ENCODE measurements around the gene ALDH3B1. TPM values are rescaled to one million over a fixed set of nuclear protein-coding genes. Genes with fewer than 3 reads are reported as not detected.

ALDH3B1 gene
- total and polyA plus RNA-seq, 9 of the 15 experiments (the other 6 are each of a cell fraction or from before 2014, with no cell fraction given), result 0.01 to 0.35 (median 0.07) TPM; not detected in 2

GRCh38 chr11:68032003-68032402 is 21.9 kb downstream of the ALDH3B1 start:
- H3K4me3 ChIP-seq, result no peak overlapping the region
- peaks cover 39% of the 10 kb centered on the region; the same call in 2 of the 3 replicates for H3K36me3 ChIP-seq (ENCODE audit: control insufficient read depth, insufficient read depth, low read length)
- no peaks in the 10 kb centered on the region for H3K27me3 ChIP-seq (ENCODE audit: control insufficient read depth in 2 of 2, insufficient read depth in 2 of 2, low read length in 2 of 2)
- CTCF ChIA-PET (ENCODE audit: low intra/inter-chr PET ratio), result no interaction called here
- DNase-seq (ENCODE audit: extremely low read depth in 1 of 4, low spot score in 3 of 4) (no peak), FAIRE-seq (no peak), ATAC-seq (no peak)
- no peak overlapping the region; the same call in 2 of the 3 replicates for H3K27ac ChIP-seq (ENCODE audit: extremely low read depth, low read depth, low read length)
- 88% methylated on average over 8 of the region's 9 CpGs for WGBS (ENCODE audit: insufficient coverage, low coverage, missing lambda C conversion rate)
- peak overlapping the region; percentile 98 to 99 for H3K9ac ChIP-seq (ENCODE audit: insufficient read depth in 1 of 2, low read depth in 2 of 2, low read length in 2 of 2)
- H3K4me1 ChIP-seq (replicated peaks in 1 of 2; ENCODE audit: control insufficient read depth in 2 of 2, insufficient read depth in 2 of 2, low read length in 2 of 2), result peaks cover 14 to 63% of the 10 kb centered on the region in 2 experiments; a peak in 4 of 5 replicates
- intact Hi-C loops (cut with micrococcal nuclease), result no loop called here
- H3K9me3 ChIP-seq (replicated peaks; ENCODE audit: control insufficient read depth, insufficient read depth, low read depth, low read length), result no peaks in the 10 kb centered on the region
- peaks cover 25% of the 10 kb centered on the region for H3K79me2 ChIP-seq (ENCODE audit: control insufficient read depth, insufficient read depth, low read length)
- in situ Hi-C loops (cut with MboI), result no loop called here
- BruUV-seq (replicated peaks), result no TSS peak
- H3K9me1 ChIP-seq (ENCODE audit: control insufficient read depth, insufficient read depth, low read length), result no peaks in the 10 kb centered on the region
- H3K4me2 ChIP-seq (ENCODE audit: insufficient read depth, low read length), result peak overlapping the region; percentile 95; the same call in 1 of the 2 replicates
- TF ChIP-seq ZNF23 (CRISPR knock-in tag; IDR thresholded peaks at IDR 0.05) (no peak), FIP1L1 (IDR thresholded peaks at IDR 0.05; ENCODE audit: low read depth, low read length, poor library complexity, severe bottlenecking) (no peak), PRMT5 (CRISPR knock-in tag; IDR thresholded peaks at IDR 0.05) (no peak), ZHX1 (conservative IDR thresholded peaks at IDR 0.05; ENCODE audit: low read length) (no peak), FUS (optimal IDR thresholded peaks at IDR 0.05; ENCODE audit: low read depth, low read length) (no peak), ZNF347 (CRISPR knock-in tag; IDR thresholded peaks at IDR 0.05; ENCODE audit: low read depth) (no peak)
- POLR2A ChIA-PET, result interaction anchor here (0.7 to 1.3 kb wide), 2 partner anchors 8 to 1703 kb away, joined by 3 to 8 read pairs; no protein-coding TSS in a partner anchor
- H2AFZ ChIP-seq (ENCODE audit: low read depth, low read length), result no peak overlapping the region
- no peaks in the 10 kb centered on the region for H4K20me1 ChIP-seq (replicated peaks; ENCODE audit: control insufficient read depth, insufficient read depth, low read length)

All from K562 (cell line).